PFSK-1 (cell line): ENCODE measurements around the gene TREM2.

Experiments used
- FOXP2 ChIP-seq: optimal IDR thresholded peaks from 2 replicates; pipeline ENCODE3; 2011; ENCODE audit warnings: borderline replicate concordance, control low read depth, inconsistent platforms; ENCODE audit not compliant: insufficient read depth; ENCODE audit errors: extremely low read length, extremely low read depth
- POLR2AphosphoS5 ChIP-seq: IDR thresholded peaks from 2 replicates; pipeline ENCODE4 v1.6.1; 2012; ENCODE audit warnings: low read depth, mild to moderate bottlenecking, control low read depth, low read length, moderate library complexity
- SIN3A ChIP-seq: IDR thresholded peaks from 2 replicates; pipeline ENCODE4 v1.6.1; 2012; ENCODE audit warnings: mild to moderate bottlenecking, low read length, moderate library complexity, borderline replicate concordance; ENCODE audit not compliant: insufficient read depth

GRCh38 chr6:41161851-41162552 is 914 bp downstream of the TREM2 start:
- no peak for TF ChIP-seq SIN3A
- TF ChIP-seq POLR2AphosphoS5: no peak
- TF ChIP-seq FOXP2: no peak
